Astrocyte of the cerebellum (primary cell): ENCODE data around the gene CST2.
"Not testable (repeated sequence)": the region's sequence is repeated elsewhere in the genome, so short reads cannot be mapped to it uniquely, and the experiment has no call there.

ENCODE experiments used
- DNase-seq: peaks from one replicate; pipeline ENCODE4 v3.0.0-alpha.2; 2011; ENCODE audit warnings: low read depth
- H3K4me3 ChIP-seq: 2 replicates; pipeline ENCODE4 v1.5.1; 2011; ENCODE audit warnings: mild to moderate bottlenecking, low read depth, low read length, moderate library complexity
- in situ Hi-C: cut with HindIII; loops from 2 replicates; pipeline ENCODE4 v1.10.0; 2017; ENCODE audit warnings: low sequenced_read_pairs
- TF ChIP-seq, protein P1 (sequence below): IDR thresholded peaks from 2 replicates; pipeline ENCODE4 v1.5.1; 2012; ENCODE audit warnings: low read length, low read depth, moderate library complexity, mild to moderate bottlenecking; ENCODE audit errors: missing control alignments

The CST2 gene

DNA sequence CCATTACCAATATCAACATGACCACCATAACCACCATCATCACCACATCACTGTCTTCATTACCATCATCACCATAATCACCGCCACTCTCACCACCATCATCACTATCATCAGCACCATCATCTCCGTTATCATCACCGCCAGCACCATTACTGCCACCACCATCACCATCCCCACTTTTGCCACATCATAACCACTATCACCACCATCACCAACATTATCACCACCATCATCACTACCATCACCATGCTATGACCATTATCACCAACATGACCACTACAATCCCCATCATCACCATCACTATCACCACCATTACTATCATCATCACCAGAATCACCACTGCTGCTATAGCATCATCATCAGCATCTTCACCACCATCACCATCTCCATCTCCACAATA lies 25.7 kb downstream of the CST2 start:
- H3K4me3 ChIP-seq, result no peak overlapping the region
- no peak for DNase-seq
- in situ Hi-C loops, result no loop called here
- TF ChIP-seq, protein P1, sequence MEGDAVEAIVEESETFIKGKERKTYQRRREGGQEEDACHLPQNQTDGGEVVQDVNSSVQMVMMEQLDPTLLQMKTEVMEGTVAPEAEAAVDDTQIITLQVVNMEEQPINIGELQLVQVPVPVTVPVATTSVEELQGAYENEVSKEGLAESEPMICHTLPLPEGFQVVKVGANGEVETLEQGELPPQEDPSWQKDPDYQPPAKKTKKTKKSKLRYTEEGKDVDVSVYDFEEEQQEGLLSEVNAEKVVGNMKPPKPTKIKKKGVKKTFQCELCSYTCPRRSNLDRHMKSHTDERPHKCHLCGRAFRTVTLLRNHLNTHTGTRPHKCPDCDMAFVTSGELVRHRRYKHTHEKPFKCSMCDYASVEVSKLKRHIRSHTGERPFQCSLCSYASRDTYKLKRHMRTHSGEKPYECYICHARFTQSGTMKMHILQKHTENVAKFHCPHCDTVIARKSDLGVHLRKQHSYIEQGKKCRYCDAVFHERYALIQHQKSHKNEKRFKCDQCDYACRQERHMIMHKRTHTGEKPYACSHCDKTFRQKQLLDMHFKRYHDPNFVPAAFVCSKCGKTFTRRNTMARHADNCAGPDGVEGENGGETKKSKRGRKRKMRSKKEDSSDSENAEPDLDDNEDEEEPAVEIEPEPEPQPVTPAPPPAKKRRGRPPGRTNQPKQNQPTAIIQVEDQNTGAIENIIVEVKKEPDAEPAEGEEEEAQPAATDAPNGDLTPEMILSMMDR, result no peak

DNA sequence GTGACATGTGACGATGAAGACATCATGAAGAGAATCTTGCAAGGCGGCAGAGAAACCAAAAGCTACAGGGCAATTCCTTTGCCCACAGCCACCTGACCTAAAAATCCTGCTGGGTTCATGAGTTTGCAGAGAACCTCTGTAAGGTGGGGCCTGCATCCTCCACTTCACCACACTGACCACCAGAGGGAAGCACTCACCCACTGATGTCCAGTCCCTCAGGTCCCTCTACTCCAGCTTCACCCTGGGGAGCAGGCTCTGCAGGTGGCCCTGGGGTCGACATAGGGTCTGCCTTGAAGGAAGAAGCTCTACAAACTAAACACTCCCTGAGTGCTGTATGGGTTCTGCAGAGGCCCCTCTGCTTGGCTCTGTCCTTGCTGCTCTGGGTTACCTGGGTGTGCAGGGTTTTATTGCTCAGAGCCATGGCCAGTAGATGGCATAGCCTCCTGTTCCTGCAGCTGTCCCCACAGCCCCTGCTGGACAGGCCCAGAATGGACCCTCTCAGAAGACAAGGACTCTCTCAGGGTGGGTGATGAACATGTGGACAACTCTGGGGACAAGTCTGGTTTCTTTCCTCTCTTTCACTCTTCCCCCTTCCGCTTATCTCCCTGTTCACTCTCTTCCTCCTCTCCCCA lies 27.2 kb downstream of the CST2 start:
- in situ Hi-C loops, DNase-seq, H3K4me3 ChIP-seq: not testable (repeated sequence)
- TF ChIP-seq, protein P1, result peak; percentile 59

DNA sequence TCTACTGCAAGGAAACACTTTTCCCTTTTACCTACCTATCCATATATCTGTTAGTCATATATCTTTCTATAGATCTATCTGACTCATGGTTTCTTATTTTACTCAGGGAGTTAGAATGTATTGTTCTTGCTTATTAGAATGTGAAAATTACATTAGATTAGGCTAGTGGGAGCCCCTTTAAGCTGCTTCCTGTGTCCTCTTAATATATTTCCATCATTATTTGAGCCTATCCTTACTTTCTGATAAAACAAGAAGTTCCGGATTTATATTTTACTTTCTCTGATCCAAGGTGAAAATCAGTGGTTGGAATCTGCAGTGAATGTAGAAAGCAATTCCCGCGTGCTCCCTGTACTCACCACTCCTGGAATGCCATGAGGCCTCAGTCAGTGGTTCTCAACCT lies 31.0 kb downstream of the CST2 start:
- TF ChIP-seq, protein P1, result no peak
- in situ Hi-C loops, result no loop called here
- DNase-seq, result no peak
- H3K4me3 ChIP-seq, result no peak overlapping the region

DNA sequence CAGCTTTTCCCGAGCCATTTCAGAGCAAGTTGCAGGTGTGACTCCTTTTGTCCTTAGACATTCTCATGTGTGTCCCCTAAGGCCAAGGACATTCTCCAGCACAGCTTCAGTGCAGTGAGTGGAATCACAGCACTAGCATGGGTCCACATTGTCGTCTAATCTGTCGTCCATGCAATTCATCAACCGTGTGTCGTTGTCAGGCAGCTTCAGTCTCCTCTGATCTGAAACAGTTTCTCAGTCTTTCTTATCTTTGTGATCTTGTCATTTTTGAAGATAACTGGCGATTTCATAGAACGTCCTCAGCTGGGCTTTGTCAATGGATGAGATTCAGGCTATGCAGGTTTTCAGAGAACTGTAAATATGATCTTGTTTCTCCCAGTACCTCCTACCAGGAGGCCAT lies 31.7 kb downstream of the CST2 start:
- in situ Hi-C loops, result no loop called here
- no peak for DNase-seq
- TF ChIP-seq, protein P1, result no peak
- no peak overlapping the region for H3K4me3 ChIP-seq

DNA sequence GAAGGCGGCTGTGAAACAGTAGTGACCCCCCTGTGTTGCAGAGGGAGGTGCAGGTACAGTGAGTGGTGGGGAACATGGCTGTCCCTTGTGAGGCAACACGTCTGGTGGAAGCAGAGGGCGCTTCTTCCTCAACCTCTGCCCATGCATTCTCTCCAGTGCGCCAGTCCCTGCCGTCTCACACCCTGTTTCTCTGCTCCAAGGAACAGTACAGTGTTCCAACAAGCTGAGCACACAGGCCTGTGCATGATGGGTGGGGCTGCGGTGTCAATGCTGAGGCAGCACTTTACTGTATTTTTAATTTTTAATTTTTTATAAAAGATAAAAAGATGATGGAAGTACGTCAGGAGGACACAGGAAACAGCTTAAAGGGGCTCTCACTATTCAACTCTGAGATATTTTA lies 32.5 kb downstream of the CST2 start:
- in situ Hi-C loops, result no loop called here
- TF ChIP-seq, protein P1, result no peak
- no peak overlapping the region for H3K4me3 ChIP-seq
- no peak for DNase-seq

DNA sequence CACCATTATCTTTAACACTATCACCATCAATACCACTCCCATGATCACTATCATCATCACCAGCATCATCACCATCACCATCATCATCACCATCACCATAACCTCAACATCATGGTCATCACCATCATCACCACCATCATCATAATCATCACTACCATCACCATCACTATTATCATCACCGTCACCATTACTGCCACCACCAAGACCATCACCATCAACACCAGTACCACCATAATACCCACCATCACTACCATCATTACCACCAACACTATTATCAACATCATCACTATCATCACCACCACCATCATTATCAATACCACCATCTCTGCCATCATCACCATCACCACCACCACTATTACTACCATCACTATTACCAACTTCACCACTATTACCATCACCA lies 43.1 kb downstream of the CST2 start:
- TF ChIP-seq, protein P1, result no peak
- in situ Hi-C loops, result no loop called here
- no peak overlapping the region for H3K4me3 ChIP-seq
- DNase-seq, result no peak
